Upper lobe of right lung (tissue), 1 donor: ENCODE measurements around the gene JAK3. TPM values are rescaled to one million over a fixed set of nuclear protein-coding genes. Genes with fewer than 3 reads are reported as not detected.

Experiments
- ATAC-seq: fragments of 200-7000 bp; cut with Tn5 transposase; one replicate; pipeline ENCODE4 v1.9.1; 2020; ENCODE audit warnings: mild to moderate bottlenecking, moderate library complexity
- DNase-seq: peaks from one replicate; pipeline ENCODE4 v3.0.0-alpha.2; 2020
- H3K27ac ChIP-seq: fragments of 200-600 bp; one replicate; pipeline ENCODE4 v1.8.0; 2022
- H3K27me3 ChIP-seq: fragments of 200-600 bp; one replicate; pipeline ENCODE4 v1.8.0; 2022; ENCODE audit warnings: mild to moderate bottlenecking
- H3K36me3 ChIP-seq: fragments of 200-600 bp; one replicate; pipeline ENCODE4 v1.8.0; 2022
- H3K4me1 ChIP-seq: fragments of 200-600 bp; one replicate; pipeline ENCODE4 v1.8.0; 2022
- H3K4me3 ChIP-seq: fragments of 200-600 bp; one replicate; pipeline ENCODE4 v1.8.0; 2022; ENCODE audit warnings: mild to moderate bottlenecking
- H3K9me3 ChIP-seq: fragments of 200-600 bp; one replicate; pipeline ENCODE4 v1.8.0; 2022
- CTCF ChIP-seq: fragments of 200-600 bp; IDR thresholded peaks from one replicate; pipeline ENCODE4 v1.8.0; 2022; ENCODE audit warnings: antibody characterized with exemption
- intact Hi-C: fragments of 100-400 bp; cut with DNase I; formaldehyde crosslinking; loops from one replicate; pipeline ENCODE4 v1.11.0; 2022
- total RNA-seq: library from RNA; stranded (reverse); fragmentation: NEBNext Ultra II Directional; extraction: Animal tissue kit (Norgen Biotek cat#: 25700); gene quantifications from one replicate; pipeline ENCODE4 v1.2.1, GENCODE V29; 2021
- donor health status: DM: no; HTN: yes; CAD: no; lungs with severe emphysema.

Gene JAK3
- total RNA-seq, 1 donor from 2014 or later: 15.1 TPM

- H3K27ac ChIP-seq: no peak overlapping the region
- no peaks in the 10 kb centered on the region for H3K36me3 ChIP-seq
- ATAC-seq (no peak), DNase-seq (no peak)
- H3K4me3 ChIP-seq: no peak overlapping the region
- H3K4me1 ChIP-seq: no peaks in the 10 kb centered on the region
- TF ChIP-seq CTCF: no peak
- intact Hi-C loops: no loop called here
- H3K9me3 ChIP-seq: no peaks in the 10 kb centered on the region
- peaks cover 26% of the 10 kb centered on the region for H3K27me3 ChIP-seq
These were observed 35.7 kb downstream of the JAK3 start for GRCh38 chr19:17812099-17812498.

GRCh38 chr19:17811681-17812080 lies 36.1 kb downstream of the JAK3 start:
- H3K27ac ChIP-seq: no peak overlapping the region

GRCh38 chr19:17811103-17811502 lies 36.7 kb downstream of the JAK3 start:
- ATAC-seq (no peak), DNase-seq (no peak)
- Histone ChIP-seq H3K27me3 (peaks cover 19% of the 10 kb centered on the region), H3K36me3 (no peaks in the 10 kb centered on the region), H3K4me1 (no peaks in the 10 kb centered on the region), H3K4me3 (no peak overlapping the region), H3K27ac (no peak overlapping the region), H3K9me3 (no peaks in the 10 kb centered on the region)
- no peak for TF ChIP-seq CTCF
- intact Hi-C loops: no loop called here

More at GRCh38 chr19:17811681-17812080, 36.1 kb downstream of the JAK3 start:
- Histone ChIP-seq H3K9me3 (no peaks in the 10 kb centered on the region), H3K4me3 (no peak overlapping the region), H3K36me3 (no peaks in the 10 kb centered on the region), H3K4me1 (no peaks in the 10 kb centered on the region), H3K27me3 (peaks cover 25% of the 10 kb centered on the region)
- no peak for DNase-seq
- intact Hi-C loops: no loop called here
- no peak for TF ChIP-seq CTCF
- no peak for ATAC-seq

DNA sequence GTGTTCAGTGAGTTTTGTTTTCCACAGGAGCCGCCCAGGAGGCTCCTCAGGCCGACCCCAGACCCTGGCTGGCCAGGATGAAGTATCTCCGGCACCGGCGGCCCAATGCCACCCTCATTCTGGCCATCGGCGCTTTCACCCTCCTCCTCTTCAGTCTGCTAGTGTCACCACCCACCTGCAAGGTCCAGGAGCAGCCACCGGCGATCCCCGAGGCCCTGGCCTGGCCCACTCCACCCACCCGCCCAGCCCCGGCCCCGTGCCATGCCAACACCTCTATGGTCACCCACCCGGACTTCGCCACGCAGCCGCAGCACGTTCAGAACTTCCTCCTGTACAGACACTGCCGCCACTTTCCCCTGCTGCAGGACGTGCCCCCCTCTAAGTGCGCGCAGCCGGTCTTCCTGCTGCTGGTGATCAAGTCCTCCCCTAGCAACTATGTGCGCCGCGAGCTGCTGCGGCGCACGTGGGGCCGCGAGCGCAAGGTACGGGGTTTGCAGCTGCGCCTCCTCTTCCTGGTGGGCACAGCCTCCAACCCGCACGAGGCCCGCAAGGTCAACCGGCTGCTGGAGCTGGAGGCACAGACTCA lies 40.0 kb downstream of the JAK3 start:
- no peak overlapping the region for H3K4me3 ChIP-seq
- H3K9me3 ChIP-seq: no peaks in the 10 kb centered on the region
- no peak for ATAC-seq
- H3K4me1 ChIP-seq: no peaks in the 10 kb centered on the region
- intact Hi-C loops: no loop called here
- H3K36me3 ChIP-seq: no peaks in the 10 kb centered on the region
- TF ChIP-seq CTCF: no peak
- no peak for DNase-seq
- H3K27ac ChIP-seq: no peak overlapping the region
- H3K27me3 ChIP-seq: peaks cover 18% of the 10 kb centered on the region

DNA sequence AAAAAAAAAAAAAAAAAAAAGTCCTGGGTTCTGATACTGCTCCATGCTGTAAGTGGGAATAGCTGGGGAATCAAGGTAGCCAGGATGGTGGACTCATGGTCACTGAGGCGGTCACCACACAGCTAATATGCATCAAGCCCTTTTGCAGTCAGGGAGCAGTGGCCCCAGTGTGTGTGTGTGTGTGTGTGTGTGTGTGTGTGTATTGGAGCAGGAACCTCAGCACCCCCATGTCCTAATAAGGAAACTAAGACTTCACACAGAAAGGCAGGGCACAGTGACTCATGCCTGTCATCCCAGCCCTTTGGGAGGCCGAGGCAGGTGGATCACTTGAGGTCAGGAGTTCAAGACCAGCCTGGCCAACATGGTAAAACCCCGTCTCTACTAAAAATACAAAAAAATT lies 40.8 kb downstream of the JAK3 start:
- H3K4me1 ChIP-seq: no peaks in the 10 kb centered on the region
- H3K9me3 ChIP-seq: no peaks in the 10 kb centered on the region
- ATAC-seq: no peak
- peaks cover 18% of the 10 kb centered on the region for H3K27me3 ChIP-seq
- no peak overlapping the region for H3K4me3 ChIP-seq
- no peaks in the 10 kb centered on the region for H3K36me3 ChIP-seq
- H3K27ac ChIP-seq: no peak overlapping the region
- intact Hi-C loops: no loop called here
- no peak for DNase-seq
- TF ChIP-seq CTCF: no peak

DNA sequence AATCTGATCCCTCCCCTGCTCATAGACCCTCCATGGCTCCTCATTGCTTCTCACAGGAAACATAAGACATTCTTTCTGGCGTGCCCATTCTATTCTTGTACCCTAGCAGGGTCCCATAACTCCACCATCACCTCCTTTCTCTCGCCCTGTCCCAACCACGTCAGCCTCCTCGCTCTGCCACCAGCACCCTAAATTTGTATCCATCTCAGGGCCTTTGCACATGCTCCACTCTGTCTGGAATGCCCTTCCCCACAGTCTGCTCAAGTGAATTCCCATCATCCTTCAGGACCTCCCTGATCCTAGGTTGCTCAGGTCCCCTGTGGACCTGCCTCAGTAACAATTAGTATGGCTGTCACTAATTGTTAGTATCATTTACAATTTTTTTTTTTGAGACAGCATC lies 42.4 kb downstream of the JAK3 start:
- no peaks in the 10 kb centered on the region for H3K9me3 ChIP-seq
- intact Hi-C loops: no loop called here
- TF ChIP-seq CTCF: no peak

More for the DNA sequence above, 42.4 kb downstream of the JAK3 start:
- ATAC-seq: no peak
- Histone ChIP-seq H3K4me3 (no peak overlapping the region), H3K4me1 (no peaks in the 10 kb centered on the region), H3K27me3 (peaks cover 18% of the 10 kb centered on the region), H3K27ac (no peak overlapping the region), H3K36me3 (no peaks in the 10 kb centered on the region)
- no peak for DNase-seq
